Measurements from ENCODE around the gene MYBBP1A. TPM values are rescaled to one million over a fixed set of nuclear protein-coding genes. Genes with fewer than 3 reads are reported as not detected.
A peak's percentile ranks its signal among the peaks of the same experiment; 100 is the strongest.

Gene MYBBP1A
- total and polyA plus RNA-seq, 9 donors = 12.7 to 71.4 (median 45.5) TPM

GRCh38 chr17:4576729-4577322 lies 21.6 kb upstream of the MYBBP1A start:
- Histone ChIP-seq H3K27me3 (no peaks in the 10 kb centered on the region), H3K36me3 (no peaks in the 10 kb centered on the region), H3K9me3 (no peaks in the 10 kb centered on the region), H3K4me1 (ENCODE audit: insufficient read depth) (no peaks in the 10 kb centered on the region), H3K27ac (no peak overlapping the region), H3K4me3 (no peak overlapping the region)
- DNase-seq = peak in 1 of 5 donors; percentile 11
- no peak for TF ChIP-seq EP300 (IDR thresholded peaks at IDR 0.05)
- no peak for TF ChIP-seq POLR2A (IDR thresholded peaks at IDR 0.05)
- TF ChIP-seq CTCF (IDR thresholded peaks at IDR 0.05) = no peak
- intact Hi-C loops (cut with DNase I) = loop anchor here in 1 of 4 donors (5.0 kb wide), 1 partner anchor 35 kb away; no protein-coding TSS in a partner anchor
- WGBS, 3 donors = 62 to 71% (median 66%) methylated on average over 18 of the region's 18 CpGs

GRCh38 chr17:4576161-4576558 lies 21.0 kb upstream of the MYBBP1A start:
- H3K4me3 ChIP-seq = no peak overlapping the region
- DNase-seq = peak in 1 of 5 donors; percentile 5
- no peaks in the 10 kb centered on the region for H3K9me3 ChIP-seq
- no peaks in the 10 kb centered on the region for H3K27me3 ChIP-seq
- no peaks in the 10 kb centered on the region for H3K36me3 ChIP-seq
- H3K4me1 ChIP-seq (ENCODE audit: insufficient read depth) = no peaks in the 10 kb centered on the region
- intact Hi-C loops (cut with DNase I) = loop anchor here in 1 of 4 donors (5.0 kb wide), 1 partner anchor 36 kb away; no protein-coding TSS in a partner anchor
- 60 to 71% (median 67%) methylated on average over 6 of the region's 6 CpGs for WGBS, 3 donors
- no peak overlapping the region for H3K27ac ChIP-seq
- TF ChIP-seq EP300 (IDR thresholded peaks at IDR 0.05) (no peak), POLR2A (IDR thresholded peaks at IDR 0.05) (no peak), CTCF (IDR thresholded peaks at IDR 0.05) (no peak)

- intact Hi-C loops (cut with DNase I) = loop anchor here in 1 of 4 donors (5.0 kb wide), 1 partner anchor 38 kb away; no protein-coding TSS in a partner anchor
- DNase-seq = peak in 1 of 5 donors; percentile 4
- WGBS, 3 donors = 91 to 96% (median 94%) methylated on average over 9 of the region's 9 CpGs
Measured at GRCh38 chr17:4574448-4575045, 19.4 kb upstream of the MYBBP1A start.

GRCh38 chr17:4573669-4574068 lies 18.5 kb upstream of the MYBBP1A start:
- Histone ChIP-seq H3K27me3 (no peaks in the 10 kb centered on the region), H3K27ac (no peak overlapping the region), H3K36me3 (no peaks in the 10 kb centered on the region), H3K9me3 (no peaks in the 10 kb centered on the region), H3K4me1 (ENCODE audit: insufficient read depth) (no peaks in the 10 kb centered on the region), H3K4me3 (no peak overlapping the region)
- TF ChIP-seq CTCF (IDR thresholded peaks at IDR 0.05) (no peak), EP300 (IDR thresholded peaks at IDR 0.05) (no peak), POLR2A (IDR thresholded peaks at IDR 0.05) (no peak)
- intact Hi-C loops (cut with DNase I) = no loop called here
- no peak for DNase-seq
- WGBS, 3 donors = 58 to 70% (median 62%) methylated on average over 7 of the region's 7 CpGs

More at GRCh38 chr17:4574448-4575045, 19.4 kb upstream of the MYBBP1A start:
- no peaks in the 10 kb centered on the region for H3K36me3 ChIP-seq
- H3K9me3 ChIP-seq = no peaks in the 10 kb centered on the region
- no peak for TF ChIP-seq CTCF (IDR thresholded peaks at IDR 0.05)
- TF ChIP-seq EP300 (IDR thresholded peaks at IDR 0.05) = no peak
- no peak for TF ChIP-seq POLR2A (IDR thresholded peaks at IDR 0.05)
- no peaks in the 10 kb centered on the region for H3K4me1 ChIP-seq (ENCODE audit: insufficient read depth)
- no peak overlapping the region for H3K4me3 ChIP-seq
- H3K27ac ChIP-seq = no peak overlapping the region
- no peaks in the 10 kb centered on the region for H3K27me3 ChIP-seq
